DMS 273 (cell line): ENCODE data around the gene MECP2.

ENCODE experiments used
- DNase-seq: peaks from one replicate; lab custom pipeline; 2025; ENCODE audit not compliant: unreplicated experiment; lab: John Stamatoyannopoulos, UW

MECP2 gene

DNA sequence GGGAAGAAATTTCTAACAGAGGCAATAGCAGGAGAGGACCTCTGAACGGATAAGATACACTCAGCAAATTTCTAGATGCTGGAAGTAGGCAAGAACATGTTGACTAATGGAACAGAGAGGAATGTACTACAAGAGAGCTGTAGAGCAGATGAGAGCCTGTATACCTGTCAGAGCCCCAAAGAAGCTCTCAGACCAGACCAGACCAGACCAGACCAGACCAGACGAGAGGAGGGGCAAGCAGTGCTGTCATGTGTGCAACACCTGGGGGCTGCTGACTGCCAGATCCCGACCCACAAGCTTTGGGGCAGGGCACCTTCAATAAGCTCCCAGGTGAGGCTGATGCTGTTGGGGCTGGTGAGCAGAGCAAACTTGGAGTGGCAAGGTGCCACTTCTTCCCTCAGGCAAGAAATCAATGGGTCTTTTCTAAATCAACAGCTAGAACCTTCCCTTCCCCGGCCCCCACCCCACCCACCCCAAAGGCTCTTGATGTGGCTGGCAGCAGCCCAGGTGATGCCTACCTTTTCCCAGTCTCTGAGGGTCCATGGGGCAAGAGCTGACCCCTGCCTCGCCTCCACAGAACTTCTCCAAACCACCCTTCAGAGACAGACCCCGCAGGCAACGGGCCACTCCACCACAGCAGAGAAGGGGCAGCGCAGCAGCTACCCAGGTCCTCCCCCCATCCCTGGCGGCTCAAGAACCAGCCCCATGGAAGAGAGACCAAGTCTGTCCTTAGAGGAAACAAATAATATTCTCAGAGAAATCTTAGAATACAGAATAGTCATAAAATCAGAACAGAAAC, 32.7 kb downstream of the MECP2 start:
- no peak for DNase-seq

DNA sequence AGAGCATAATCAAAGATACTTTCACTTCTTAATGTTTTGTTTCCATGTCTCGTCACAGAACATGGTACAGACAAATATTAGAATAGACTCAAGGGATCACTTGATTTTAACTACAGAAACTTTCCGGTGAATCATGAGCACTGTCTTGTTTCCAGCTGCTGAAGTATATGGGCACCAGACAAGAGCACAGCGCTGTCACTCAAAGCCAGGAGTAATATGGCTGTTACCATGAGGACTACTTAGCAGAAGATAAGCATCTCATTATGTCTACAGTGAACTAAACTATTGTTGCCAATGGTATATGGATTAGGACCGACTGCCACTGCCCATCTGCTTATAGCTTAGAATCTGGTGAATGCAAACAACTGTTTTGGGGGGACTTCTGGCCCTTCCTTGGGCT, 34.3 kb downstream of the MECP2 start:
- DNase-seq, result no peak

GRCh38 chrX:154061801-154062200, 35.7 kb downstream of the MECP2 start:
- DNase-seq, result no peak

- DNase-seq, result no peak
These were observed 37.7 kb downstream of the MECP2 start for GRCh38 chrX:154059729-154060245.

DNA sequence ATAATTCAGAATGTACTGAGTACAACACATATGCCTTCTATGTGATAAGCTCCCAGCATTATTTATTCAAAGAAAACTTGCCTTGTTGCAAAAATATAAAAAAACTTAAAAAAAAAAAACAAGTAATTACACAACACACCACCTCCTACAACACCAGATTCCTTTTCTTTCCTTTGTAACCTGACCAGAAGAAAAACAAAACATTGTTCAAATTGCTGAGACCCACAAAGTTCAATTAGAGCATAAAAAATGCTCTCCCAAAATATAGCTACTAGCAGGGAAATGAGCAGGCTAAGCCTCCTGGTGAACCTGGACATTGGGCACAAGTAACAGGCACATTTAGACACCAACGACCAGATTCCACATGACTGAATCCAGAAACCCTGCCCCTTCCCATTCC, 38.3 kb downstream of the MECP2 start:
- no peak for DNase-seq

DNA sequence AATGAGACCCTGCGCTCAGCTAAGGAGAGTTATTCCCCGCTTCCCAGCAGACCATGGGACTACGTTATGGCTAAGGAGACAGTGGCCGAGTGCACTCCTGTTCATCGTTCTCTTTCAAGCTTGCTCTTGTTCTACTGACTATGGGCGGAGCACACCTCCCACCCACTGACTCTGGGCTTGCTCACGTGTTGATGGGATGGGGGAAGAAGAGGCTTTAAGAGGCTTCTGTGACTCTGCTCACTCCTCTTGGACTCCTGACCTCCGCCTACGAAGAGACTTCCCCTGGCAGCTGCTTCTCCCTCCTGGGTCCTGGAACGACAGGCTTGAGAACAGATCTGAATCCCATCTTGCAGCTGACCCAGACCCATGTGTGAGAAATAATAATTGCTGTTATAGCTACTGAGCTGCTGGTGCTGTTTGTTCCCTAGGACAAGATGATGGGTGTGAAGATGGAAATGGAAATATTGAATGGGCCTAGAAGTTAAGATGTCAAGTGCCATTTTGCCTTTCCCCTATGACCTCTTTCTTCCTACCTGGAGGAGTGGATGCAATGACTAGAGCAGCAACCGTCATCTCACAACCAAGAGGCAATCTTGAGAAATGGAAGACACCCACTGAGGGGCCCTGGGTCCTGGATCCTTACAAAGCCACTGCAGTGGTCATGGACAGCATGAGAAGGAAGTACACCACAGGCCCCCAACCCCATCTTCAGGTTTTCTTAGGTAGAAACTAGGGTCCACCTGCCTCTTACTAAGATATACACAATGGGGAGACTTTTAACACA, 39.1 kb downstream of the MECP2 start:
- no peak for DNase-seq

DNA sequence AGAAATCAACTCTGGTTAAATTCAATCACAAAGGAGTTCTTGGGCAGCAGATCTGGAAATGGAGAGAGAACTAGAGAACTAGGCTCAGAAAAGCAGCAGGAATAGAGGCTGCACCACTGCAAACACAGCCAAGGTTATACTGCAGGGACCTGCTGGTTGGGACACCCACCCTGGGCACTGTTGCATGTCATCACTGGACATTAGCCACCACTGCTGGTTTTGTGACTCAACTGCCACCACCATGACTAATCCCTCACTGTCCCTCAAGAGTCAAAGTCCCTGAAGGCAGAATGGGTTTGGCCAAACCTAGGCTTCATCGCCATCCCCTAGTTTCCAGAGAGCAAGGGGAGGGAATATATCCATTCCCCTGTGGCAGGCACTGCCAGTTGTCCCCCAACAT, 39.7 kb downstream of the MECP2 start:
- no peak for DNase-seq

- DNase-seq, result no peak
These were observed 40.7 kb downstream of the MECP2 start for GRCh38 chrX:154056770-154057241.

- DNase-seq, result peak; percentile 90
These were observed 46.2 kb downstream of the MECP2 start for GRCh38 chrX:154051201-154051810.

- DNase-seq, result no peak
These were observed 47.4 kb downstream of the MECP2 start for GRCh38 chrX:154050113-154050495.

GRCh38 chrX:154049209-154050112, 48.1 kb downstream of the MECP2 start:
- DNase-seq, result no peak

GRCh38 chrX:154048398-154048797, 49.1 kb downstream of the MECP2 start:
- DNase-seq, result no peak

DNA sequence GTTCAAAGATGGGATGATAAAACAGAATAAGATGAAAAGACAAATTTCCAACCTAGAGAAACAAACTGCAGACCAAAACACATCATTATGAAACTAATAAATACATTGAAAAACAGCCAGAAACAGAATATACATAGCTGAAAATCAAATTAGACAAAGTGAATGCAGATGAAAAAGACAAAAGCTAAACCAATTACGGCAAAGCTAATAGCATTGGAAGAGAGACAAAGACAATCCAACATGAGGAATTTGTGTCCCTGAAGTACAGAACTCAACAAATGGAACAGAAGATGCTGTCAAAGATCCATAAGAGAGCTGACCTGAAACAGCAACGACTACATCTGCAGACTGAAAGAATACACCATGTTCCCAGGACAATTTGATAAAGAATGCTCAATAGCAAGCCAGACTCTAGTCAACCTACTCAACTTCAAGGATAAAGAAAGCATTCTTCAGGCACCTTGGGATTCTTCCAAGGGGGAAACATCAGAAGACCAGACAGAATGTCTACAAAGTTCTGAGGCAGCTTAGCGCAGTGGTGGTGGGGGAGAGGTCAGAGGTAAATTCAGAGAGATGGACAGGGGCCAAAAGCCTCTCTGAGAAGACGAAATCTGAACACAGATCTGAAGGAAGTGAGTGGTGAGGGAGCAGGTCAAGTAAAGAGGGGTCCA, 50.4 kb downstream of the MECP2 start:
- no peak for DNase-seq

DNA sequence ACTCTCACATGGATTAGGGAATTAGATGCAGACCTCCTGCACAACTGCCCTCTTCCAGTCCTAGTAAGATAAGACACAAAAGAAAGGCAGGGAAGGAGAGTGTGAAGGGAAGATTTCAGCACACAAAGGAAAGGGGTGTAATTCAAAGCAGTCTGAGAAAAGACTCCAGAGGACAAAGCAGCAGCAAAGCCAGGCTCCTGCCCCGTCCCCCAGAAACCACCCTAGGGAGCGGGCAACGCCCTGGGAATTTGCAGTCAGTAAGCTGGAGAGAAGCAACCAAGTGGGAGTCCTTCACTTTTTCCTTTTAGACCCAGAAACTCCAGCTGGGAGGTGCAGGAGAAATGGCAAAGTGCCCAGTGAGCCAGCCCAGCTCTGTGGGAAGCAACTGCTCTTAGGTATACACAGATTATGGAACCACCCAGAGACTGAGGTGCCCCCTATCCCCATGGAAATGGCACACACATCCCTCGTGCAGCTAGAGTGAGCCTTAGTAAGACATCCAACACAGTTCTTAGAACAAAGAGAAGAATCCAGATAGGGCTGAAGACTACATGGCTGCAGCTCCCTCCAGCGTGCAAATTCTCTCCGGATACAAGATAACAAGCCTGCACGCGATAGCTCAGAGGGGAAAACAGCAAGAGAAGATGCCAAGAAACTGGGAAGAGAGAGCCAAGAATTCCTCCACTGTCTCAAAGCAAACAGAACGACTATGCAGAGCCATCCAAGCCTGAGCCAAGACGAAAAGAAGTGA, 51.3 kb downstream of the MECP2 start:
- DNase-seq, result peak; percentile 74

DNA sequence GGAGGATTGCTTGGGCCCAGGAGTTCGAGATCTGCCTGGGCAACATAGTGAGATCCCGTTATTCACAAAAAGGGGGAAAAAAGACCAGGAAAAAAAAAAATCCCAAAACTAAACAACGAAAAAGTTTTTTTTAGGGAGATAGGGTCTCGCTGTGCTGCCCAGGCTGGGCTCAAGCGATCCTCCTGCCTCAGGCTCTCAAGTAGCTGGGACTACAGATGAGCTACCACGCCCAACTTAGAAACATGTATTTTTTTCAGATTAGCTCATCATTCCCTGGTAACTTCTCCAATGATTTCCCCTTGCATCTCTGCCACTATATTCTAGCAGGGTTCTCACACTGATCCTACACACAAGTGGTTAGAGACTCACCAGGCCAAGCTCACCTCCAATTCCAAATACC, 53.4 kb downstream of the MECP2 start:
- DNase-seq, result no peak

DNA sequence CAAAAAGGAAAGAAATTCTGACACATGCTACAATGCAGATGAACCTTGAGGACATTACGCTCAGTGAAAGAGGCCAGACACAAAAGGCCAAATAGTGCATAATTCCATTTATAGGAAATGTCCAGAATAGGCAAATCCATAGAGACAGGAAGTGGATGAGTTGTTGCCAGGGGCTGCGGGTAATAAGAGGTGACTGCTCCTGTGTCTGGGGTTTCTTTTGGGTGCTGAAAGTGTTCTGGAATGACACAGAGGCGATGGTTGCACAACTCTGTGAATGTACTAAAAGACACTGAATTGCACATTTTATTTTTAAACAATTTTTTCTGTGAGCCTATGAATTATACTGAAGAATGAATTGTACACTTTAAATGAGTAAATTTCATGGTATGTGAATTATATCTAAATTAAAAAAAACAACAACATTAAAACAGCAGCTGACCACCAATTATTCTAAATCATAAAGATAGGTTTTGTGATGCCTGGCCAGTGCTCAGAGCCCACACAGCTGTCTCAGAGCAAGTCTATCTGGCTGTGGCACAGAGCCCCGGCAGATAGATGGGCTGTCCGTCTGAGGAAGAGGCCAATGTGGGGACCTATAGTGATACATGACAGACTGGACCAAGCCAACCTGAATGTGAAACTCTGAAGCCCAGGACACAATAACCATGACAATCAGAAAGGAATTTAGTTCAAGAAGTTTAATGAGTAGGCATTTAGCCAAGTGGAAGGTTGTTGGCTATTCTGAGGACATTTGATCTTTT, 54.3 kb downstream of the MECP2 start:
- DNase-seq, result no peak

DNA sequence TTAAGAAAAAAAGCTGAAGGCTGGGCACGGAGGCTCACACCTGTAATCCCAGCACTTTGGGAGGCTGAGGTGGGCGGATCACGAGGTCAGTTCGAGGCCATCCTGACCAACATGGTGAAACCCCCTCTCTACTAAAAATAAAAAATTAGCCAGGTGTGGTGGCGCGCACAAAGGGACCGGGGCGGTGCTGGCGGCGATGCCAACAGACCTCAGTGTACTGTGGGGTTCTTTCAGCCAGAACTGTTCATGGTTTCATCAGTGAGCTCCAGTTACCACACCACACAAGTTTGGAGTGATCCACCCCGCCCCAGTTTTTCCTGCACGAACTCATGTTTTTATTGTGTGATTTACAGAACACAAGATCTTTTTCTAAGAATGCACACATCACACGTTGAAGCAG, 56.7 kb downstream of the MECP2 start:
- DNase-seq, result no peak

GRCh38 chrX:154040307-154040756, 57.2 kb downstream of the MECP2 start:
- no peak for DNase-seq

GRCh38 chrX:154039577-154039976, 57.9 kb downstream of the MECP2 start:
- no peak for DNase-seq
